DOHH2 (cell line): ENCODE data around the gene HOXA6.

ENCODE experiments used
- H3F3A ChIP-seq: fragments of 200-600 bp; sonication (generic), shearing (Covaris generic); 2 replicates; pipeline ENCODE4 v1.6.0; 2016; ENCODE audit warnings: antibody characterized with exemption, mild to moderate bottlenecking; ENCODE audit not compliant: control insufficient read depth, insufficient read depth
- H3K27ac ChIP-seq: fragments of 200-600 bp; sonication (generic); 2 replicates; pipeline ENCODE4 v1.5.1; 2014; ENCODE audit warnings: low read depth, mild to moderate bottlenecking, low read length, moderate library complexity
- H3K27me3 ChIP-seq: fragments of 200-600 bp; sonication (generic); 2 replicates; pipeline ENCODE4 v1.6.1; 2014; ENCODE audit warnings: mild to moderate bottlenecking, low read length, mixed read lengths; ENCODE audit not compliant: control insufficient read depth
- H3K36me3 ChIP-seq: fragments of 200-600 bp; sonication (generic); 2 replicates; pipeline ENCODE4 v1.6.1; 2014; ENCODE audit warnings: mild to moderate bottlenecking, low read length, moderate library complexity, mixed read lengths; ENCODE audit not compliant: control insufficient read depth
- H3K4me1 ChIP-seq: fragments of 200-600 bp; sonication (generic); 2 replicates; pipeline ENCODE4 v1.6.1; 2014; ENCODE audit warnings: mild to moderate bottlenecking, low read length, mixed read lengths; ENCODE audit not compliant: control insufficient read depth
- H3K4me2 ChIP-seq: fragments of 200-600 bp; sonication (generic); 2 replicates; pipeline ENCODE4 v1.6.0; 2014; ENCODE audit warnings: mild to moderate bottlenecking, low read length, moderate library complexity
- H3K4me3 ChIP-seq: fragments of 200-600 bp; sonication (generic); 2 replicates; pipeline ENCODE4 v1.5.1; 2014; ENCODE audit warnings: mild to moderate bottlenecking, low read length, mixed read lengths
- H3K79me2 ChIP-seq: fragments of 200-600 bp; sonication (generic); 2 replicates; pipeline ENCODE4 v1.6.1; 2014; ENCODE audit warnings: mild to moderate bottlenecking, low read length, mixed read lengths; ENCODE audit not compliant: control insufficient read depth
- H3K9me2 ChIP-seq: fragments of 200-600 bp; sonication (generic); replicated peaks from 2 replicates; pipeline ENCODE4 v1.6.1; 2014; ENCODE audit warnings: mild to moderate bottlenecking, low read length, mixed read lengths; ENCODE audit not compliant: control insufficient read depth
- H3K9me3 ChIP-seq: fragments of 200-600 bp; sonication (generic); 2 replicates; pipeline ENCODE4 v1.6.1; 2014; ENCODE audit warnings: antibody characterized with exemption, low read length, mixed read lengths; ENCODE audit not compliant: control insufficient read depth, insufficient read depth
- H4K20me1 ChIP-seq: fragments of 200-600 bp; sonication (generic); 2 replicates; pipeline ENCODE4 v1.6.0; 2014; ENCODE audit warnings: low read depth, mild to moderate bottlenecking, antibody characterized with exemption, low read length, moderate library complexity; ENCODE audit not compliant: control insufficient read depth, insufficient read depth
- EZH2phosphoT487 ChIP-seq: fragments of 200-600 bp; sonication (generic); IDR thresholded peaks from 2 replicates; pipeline ENCODE4 v1.6.1; 2017; ENCODE audit warnings: borderline replicate concordance, mild to moderate bottlenecking, antibody characterized with exemption, low read length, moderate library complexity, mixed read lengths
- TF ChIP-seq, protein P1 (sequence below): fragments of 200-600 bp; sonication (generic); IDR thresholded peaks from one replicate; pipeline ENCODE4 v1.5.1; 2014; ENCODE audit warnings: antibody characterized with exemption, mild to moderate bottlenecking, low read depth, low read length; ENCODE audit not compliant: poor library complexity, severe bottlenecking

The HOXA6 gene

DNA sequence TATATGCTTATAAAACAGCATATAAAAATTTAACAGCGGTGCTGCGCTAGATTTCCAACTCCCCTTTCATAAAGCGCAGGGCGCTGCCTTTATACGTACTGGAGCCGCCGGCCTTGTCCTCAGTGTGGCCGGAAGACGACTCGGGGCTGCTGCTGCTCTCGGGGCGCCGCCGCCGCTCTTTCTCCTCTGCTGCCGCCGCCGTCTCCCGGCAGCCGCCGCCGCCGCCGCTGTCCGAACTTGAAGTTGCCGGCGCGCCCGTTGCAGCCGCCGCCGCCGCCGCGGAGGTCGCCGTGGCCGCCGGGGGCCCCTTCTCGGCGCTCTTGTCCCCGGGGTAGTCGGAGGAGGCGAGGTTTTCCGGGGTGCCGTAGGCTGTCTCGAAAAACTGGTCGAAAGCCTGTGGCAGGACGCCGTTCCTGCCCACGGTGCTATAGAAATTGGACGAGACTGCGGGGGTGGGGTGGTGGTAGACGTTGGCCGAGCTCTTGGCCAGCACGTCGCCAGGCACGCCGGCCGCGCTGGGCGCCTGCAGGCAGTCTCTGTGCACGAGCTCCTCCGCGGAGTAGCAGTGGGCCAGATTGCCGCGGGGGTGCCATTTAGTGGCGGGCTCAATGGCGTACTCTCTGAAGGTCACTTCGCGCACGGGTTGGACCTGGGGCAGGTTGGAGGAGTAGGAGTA is 36.9 kb upstream of the HOXA6 start:
- no peaks in the 10 kb centered on the region for H3K9me2 ChIP-seq
- H3K4me1 ChIP-seq: peaks cover 41% of the 10 kb centered on the region
- H3F3A ChIP-seq: peaks cover 2% of the 10 kb centered on the region; the same call in 1 of the 2 replicates
- H3K27ac ChIP-seq: no peak overlapping the region
- peaks cover 90% of the 10 kb centered on the region for H3K27me3 ChIP-seq
- H3K9me3 ChIP-seq: no peaks in the 10 kb centered on the region
- no peaks in the 10 kb centered on the region for H3K79me2 ChIP-seq
- TF ChIP-seq, protein P1, sequence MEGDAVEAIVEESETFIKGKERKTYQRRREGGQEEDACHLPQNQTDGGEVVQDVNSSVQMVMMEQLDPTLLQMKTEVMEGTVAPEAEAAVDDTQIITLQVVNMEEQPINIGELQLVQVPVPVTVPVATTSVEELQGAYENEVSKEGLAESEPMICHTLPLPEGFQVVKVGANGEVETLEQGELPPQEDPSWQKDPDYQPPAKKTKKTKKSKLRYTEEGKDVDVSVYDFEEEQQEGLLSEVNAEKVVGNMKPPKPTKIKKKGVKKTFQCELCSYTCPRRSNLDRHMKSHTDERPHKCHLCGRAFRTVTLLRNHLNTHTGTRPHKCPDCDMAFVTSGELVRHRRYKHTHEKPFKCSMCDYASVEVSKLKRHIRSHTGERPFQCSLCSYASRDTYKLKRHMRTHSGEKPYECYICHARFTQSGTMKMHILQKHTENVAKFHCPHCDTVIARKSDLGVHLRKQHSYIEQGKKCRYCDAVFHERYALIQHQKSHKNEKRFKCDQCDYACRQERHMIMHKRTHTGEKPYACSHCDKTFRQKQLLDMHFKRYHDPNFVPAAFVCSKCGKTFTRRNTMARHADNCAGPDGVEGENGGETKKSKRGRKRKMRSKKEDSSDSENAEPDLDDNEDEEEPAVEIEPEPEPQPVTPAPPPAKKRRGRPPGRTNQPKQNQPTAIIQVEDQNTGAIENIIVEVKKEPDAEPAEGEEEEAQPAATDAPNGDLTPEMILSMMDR: no peak
- peak; percentile 98; the same call in 1 of the 2 replicates for TF ChIP-seq EZH2phosphoT487
- H3K4me3 ChIP-seq: peak overlapping the region; percentile 72
- H4K20me1 ChIP-seq: 0 out of 2 replicates have a peak, but pooled peaks cover under 1% of the 10 kb centered on the region
- peak overlapping the region; percentile 87 for H3K4me2 ChIP-seq
- no peaks in the 10 kb centered on the region for H3K36me3 ChIP-seq

DNA sequence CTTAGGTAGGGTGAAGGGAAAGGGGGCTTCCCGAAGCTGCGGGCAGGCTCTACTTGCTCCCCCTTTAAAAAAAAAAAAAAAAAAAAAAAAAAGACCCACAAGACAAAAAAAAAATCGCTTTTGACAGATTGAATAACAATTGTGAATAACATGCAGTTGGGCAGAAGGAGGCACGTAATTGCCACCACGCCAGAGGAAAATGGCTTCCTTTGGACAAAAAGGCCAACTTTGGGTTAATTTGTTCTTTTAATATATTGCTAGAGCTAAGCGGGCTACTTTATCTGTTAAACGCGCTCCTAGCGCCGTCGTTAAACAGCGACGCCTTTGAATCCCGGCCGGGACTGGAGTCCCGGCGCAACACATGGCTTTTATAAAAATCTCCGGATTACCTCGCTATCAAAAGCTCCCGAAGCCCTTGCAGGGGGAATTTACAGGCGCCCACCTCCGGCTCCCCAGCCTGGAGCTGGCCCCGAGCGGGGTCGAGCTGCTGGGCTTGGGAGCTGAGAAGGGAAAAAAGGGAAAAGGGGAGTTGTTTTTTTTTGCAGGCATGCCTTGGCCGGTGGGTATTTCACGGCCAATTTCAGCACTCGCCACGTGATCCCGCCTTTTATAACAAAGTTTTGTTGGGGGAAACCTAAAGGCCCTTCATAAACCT is 36.2 kb upstream of the HOXA6 start:
- Histone ChIP-seq H3K4me1 (peaks cover 35% of the 10 kb centered on the region), H4K20me1 (no peaks in the 10 kb centered on the region), H3K27me3 (peaks cover 85% of the 10 kb centered on the region), H3K4me2 (peak overlapping the region; percentile 87), H3K9me2 (no peaks in the 10 kb centered on the region), H3F3A (peaks cover 2% of the 10 kb centered on the region; the same call in 1 of the 2 replicates), H3K27ac (no peak overlapping the region), H3K9me3 (no peaks in the 10 kb centered on the region), H3K36me3 (no peaks in the 10 kb centered on the region), H3K4me3 (peak overlapping the region; percentile 72), H3K79me2 (no peaks in the 10 kb centered on the region)
- TF ChIP-seq EZH2phosphoT487: peak; percentile 100; the same call in 1 of the 2 replicates
- TF ChIP-seq, protein P1: no peak

DNA sequence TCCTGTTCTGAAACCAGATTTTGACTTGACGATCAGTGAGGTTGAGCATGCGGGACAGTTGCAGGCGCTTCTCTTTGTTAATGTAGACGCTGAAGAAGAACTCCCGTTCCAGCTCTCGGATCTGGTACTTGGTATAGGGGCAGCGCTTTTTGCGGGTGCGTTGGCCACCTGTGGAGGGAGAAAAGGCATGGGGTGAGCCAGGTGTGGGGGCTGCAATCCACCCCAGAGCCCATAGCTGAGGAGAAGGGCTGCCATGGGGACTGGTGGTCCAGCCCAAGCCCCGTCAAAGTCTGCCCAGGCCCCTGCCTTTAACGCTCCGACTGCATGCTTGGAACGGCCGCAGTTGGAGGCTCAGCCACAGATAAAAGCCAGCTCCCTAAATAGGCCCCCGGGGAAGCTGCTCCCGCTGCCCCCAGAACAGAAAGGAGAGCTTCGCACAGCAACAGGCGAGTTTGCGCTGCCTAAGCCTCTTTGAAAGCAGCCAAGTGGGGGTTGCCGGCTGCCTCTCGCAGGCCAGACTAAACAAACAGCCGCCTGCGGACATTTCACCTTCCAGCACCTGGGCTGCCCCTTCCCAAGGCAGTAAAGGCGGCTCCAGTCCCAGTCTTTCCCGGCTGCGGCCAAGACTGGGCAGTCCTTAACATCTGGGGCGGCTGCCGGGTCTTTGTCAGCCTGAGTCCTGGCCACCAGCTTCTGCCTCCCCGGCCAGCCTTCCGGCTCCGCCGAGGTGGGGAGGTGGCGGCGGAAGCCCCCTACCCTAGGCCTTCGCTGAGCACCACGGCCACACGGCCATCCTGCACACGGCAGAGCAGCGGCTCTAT is 35.5 kb upstream of the HOXA6 start:
- peak overlapping the region; percentile 87 for H3K4me2 ChIP-seq
- no peaks in the 10 kb centered on the region for H3K9me3 ChIP-seq
- no peaks in the 10 kb centered on the region for H3K9me2 ChIP-seq
- H3F3A ChIP-seq: peaks cover 2% of the 10 kb centered on the region; the same call in 1 of the 2 replicates
- TF ChIP-seq EZH2phosphoT487: peak; percentile 30; the same call in 1 of the 2 replicates
- TF ChIP-seq, protein P1: no peak
- H3K4me1 ChIP-seq: peaks cover 28% of the 10 kb centered on the region
- H3K79me2 ChIP-seq: no peaks in the 10 kb centered on the region
- no peak overlapping the region for H3K27ac ChIP-seq
- peak overlapping the region; percentile 72 for H3K4me3 ChIP-seq
- no peaks in the 10 kb centered on the region for H3K36me3 ChIP-seq
- H4K20me1 ChIP-seq: no peaks in the 10 kb centered on the region
- H3K27me3 ChIP-seq: peaks cover 77% of the 10 kb centered on the region
